Thoracic aorta (tissue), 2 donors: Measurements from ENCODE around the gene ARHGAP31. TPM values are rescaled to one million over a fixed set of nuclear protein-coding genes. Genes with fewer than 3 reads are reported as not detected.
"Not testable (repeated sequence)": the region's sequence is repeated elsewhere in the genome, so short reads cannot be mapped to it uniquely, and the experiment has no call there.

ENCODE experiments used
- ATAC-seq: fragments of 150-250 bp; one replicate; pipeline ENCODE4 v1.8.0; 2017; ENCODE audit warnings: low read depth; ENCODE audit not compliant: insufficient number of reproducible peaks, low FRiP score
- DNase-seq: peaks from one replicate; pipeline ENCODE4 v3.0.0-alpha.2; 2020; ENCODE audit warnings: low spot score
- H3K27ac ChIP-seq, 2 donors: fragments of 200-600 bp; sonication (generic); 1 replicate in 1 of 2; 2 replicates in 1 of 2; pipeline ENCODE4 v1.5.1; 2016; ENCODE audit warnings: mild to moderate bottlenecking in 2 of 2, moderate library complexity in 2 of 2
- H3K27me3 ChIP-seq: fragments of 200-600 bp; sonication (generic); replicated peaks from 2 replicates; pipeline ENCODE4 v1.6.0; 2016; ENCODE audit warnings: mild to moderate bottlenecking; ENCODE audit not compliant: insufficient read depth
- H3K36me3 ChIP-seq: fragments of 200-600 bp; sonication (generic); one replicate; pipeline ENCODE4 v1.5.1; 2016
- H3K4me1 ChIP-seq, 2 donors: fragments of 200-600 bp; sonication (generic); 1 replicate in 1 of 2; 2 replicates in 1 of 2; pipeline versions ENCODE4 v1.5.1 to v1.6.0; 2016; ENCODE audit warnings: low read depth in 2 of 2, mild to moderate bottlenecking in 1 of 2; ENCODE audit not compliant: control insufficient read depth in 1 of 2
- H3K4me3 ChIP-seq: fragments of 200-600 bp; sonication (generic); 2 replicates; pipeline ENCODE4 v1.5.1; 2016; ENCODE audit warnings: mild to moderate bottlenecking
- H3K9me3 ChIP-seq: fragments of 200-600 bp; sonication (generic); 2 replicates; pipeline ENCODE4 v1.5.1; 2016
- total RNA-seq, 2 donors: library from RNA; depleted of rRNA; stranded (reverse); fragments of >200 nt; gene quantifications; one replicate each; pipeline versions ENCODE4 v1.1.0 to v1.2.3, GENCODE V29; 2016
- TF ChIP-seq, protein P1 (sequence below): fragments of 200-600 bp; sonication (generic); IDR thresholded peaks from one replicate; pipeline ENCODE4 v1.5.1; 2019; ENCODE audit warnings: antibody characterized with exemption

Gene ARHGAP31
- total RNA-seq, 2 donors from 2014 or later: 20.8 to 33.6 TPM

DNA sequence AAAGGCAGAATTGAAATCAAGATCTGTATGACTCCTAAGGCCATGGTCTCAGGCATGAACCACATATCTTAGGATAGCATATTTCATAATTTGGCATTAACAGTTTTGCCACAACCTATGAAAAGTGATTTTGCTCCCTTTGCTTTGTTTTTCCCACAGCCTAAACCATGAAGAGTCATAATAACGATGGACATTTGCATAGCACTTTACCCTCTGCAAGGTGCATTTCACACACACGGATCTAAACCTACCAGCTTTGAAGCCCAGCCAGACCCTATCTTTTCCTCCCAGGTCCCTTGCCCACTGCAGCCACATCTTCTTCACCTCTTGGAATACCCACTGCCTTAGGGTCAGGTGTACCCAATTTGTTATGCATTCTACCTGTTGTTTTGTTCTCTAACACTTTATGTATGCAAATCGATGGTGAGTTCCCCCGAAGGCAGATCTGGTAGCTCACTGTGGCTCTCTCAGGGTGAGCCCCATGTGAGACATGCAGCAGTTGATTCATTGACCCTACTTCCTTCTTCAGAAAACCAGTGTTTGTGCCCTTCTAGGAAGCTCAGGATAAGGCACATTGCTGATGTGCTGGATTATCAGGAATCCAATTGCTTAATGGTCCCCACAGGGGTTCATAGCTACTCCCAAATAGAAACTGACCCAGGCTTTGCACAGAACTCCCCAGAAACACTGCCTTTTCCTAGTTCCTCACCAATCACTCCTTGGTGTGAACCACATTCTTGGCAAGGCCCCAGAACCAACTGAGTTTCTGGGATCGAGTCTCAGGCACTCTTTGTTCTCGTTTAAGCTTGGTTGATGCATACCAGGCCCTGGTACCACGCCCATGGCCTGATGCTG lies 8.7 kb downstream of the ARHGAP31 start:
- H3K4me1 ChIP-seq: peaks cover 9 to 13% of the 10 kb centered on the region in 2 donors

DNA sequence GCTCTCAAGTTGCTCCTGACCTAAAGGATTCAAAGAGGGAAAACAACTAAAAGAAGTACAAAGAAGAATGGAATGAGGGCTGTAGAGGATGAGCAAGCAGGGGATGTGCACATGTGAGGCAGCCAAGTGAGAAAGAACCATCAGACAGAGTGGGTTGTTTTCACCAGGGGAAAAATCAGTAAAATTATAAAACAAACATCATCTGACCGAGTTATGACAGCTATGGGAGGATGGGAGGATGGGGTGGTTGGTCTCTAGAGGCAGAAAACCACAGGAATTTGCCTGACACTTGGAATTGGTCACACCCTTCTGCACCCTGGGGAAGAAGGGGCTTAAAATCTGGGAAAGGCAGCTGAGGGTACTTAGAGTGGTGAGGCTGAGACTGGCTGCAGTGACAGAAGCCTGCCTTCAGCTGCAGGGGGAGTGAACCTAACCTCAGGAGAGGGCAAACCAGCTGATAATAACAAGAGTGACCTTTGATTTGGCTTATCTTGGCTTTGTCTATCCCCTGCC lies 10.1 kb downstream of the ARHGAP31 start:
- no peaks in the 10 kb centered on the region for H3K9me3 ChIP-seq
- no peaks in the 10 kb centered on the region for H3K27me3 ChIP-seq
- DNase-seq (no peak), ATAC-seq (no peak)
- H3K4me1 ChIP-seq: peaks cover 9 to 13% of the 10 kb centered on the region in 2 donors
- no peaks in the 10 kb centered on the region for H3K36me3 ChIP-seq
- H3K27ac ChIP-seq: no peak overlapping the region
- no peak overlapping the region for H3K4me3 ChIP-seq
- TF ChIP-seq, protein P1, sequence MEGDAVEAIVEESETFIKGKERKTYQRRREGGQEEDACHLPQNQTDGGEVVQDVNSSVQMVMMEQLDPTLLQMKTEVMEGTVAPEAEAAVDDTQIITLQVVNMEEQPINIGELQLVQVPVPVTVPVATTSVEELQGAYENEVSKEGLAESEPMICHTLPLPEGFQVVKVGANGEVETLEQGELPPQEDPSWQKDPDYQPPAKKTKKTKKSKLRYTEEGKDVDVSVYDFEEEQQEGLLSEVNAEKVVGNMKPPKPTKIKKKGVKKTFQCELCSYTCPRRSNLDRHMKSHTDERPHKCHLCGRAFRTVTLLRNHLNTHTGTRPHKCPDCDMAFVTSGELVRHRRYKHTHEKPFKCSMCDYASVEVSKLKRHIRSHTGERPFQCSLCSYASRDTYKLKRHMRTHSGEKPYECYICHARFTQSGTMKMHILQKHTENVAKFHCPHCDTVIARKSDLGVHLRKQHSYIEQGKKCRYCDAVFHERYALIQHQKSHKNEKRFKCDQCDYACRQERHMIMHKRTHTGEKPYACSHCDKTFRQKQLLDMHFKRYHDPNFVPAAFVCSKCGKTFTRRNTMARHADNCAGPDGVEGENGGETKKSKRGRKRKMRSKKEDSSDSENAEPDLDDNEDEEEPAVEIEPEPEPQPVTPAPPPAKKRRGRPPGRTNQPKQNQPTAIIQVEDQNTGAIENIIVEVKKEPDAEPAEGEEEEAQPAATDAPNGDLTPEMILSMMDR: no peak

More for the DNA sequence above, 8.7 kb downstream of the ARHGAP31 start:
- TF ChIP-seq, protein P1: no peak
- DNase-seq (no peak), ATAC-seq (no peak)
- Histone ChIP-seq H3K4me3 (no peak overlapping the region), H3K36me3 (no peaks in the 10 kb centered on the region), H3K27me3 (no peaks in the 10 kb centered on the region), H3K9me3 (no peaks in the 10 kb centered on the region), H3K27ac (no peak overlapping the region)

- no peak overlapping the region for H3K4me3 ChIP-seq
- no peaks in the 10 kb centered on the region for H3K36me3 ChIP-seq
- DNase-seq: no peak
- TF ChIP-seq, protein P1: no peak
- no peaks in the 10 kb centered on the region for H3K9me3 ChIP-seq
- no peak for ATAC-seq
- H3K27ac ChIP-seq: no peak overlapping the region
- peaks cover 9 to 13% of the 10 kb centered on the region in 2 donors for H3K4me1 ChIP-seq
- H3K27me3 ChIP-seq: no peaks in the 10 kb centered on the region
Observed at GRCh38 chr3:119305286-119305685, 11.1 kb downstream of the ARHGAP31 start.

DNA sequence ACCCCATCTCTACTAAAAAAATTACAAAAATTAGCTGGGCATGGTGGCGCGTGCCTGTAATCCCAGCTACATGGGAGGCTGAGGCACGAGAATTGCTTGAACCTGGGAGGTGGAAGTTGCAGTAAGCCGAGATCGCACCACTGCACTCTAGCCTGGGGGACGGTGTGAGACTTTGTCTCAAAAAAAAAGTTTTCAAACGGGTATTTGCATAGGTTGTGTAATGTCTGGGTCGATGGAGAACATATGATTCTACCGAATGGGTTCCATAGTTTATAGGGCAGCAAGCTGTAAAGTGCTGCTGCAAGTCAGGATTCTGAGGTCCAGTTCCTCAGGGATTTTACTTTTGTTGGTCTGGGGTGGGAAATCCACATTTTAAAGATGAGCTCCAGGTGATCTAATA lies 12.2 kb downstream of the ARHGAP31 start:
- DNase-seq, H3K27ac ChIP-seq, ATAC-seq, H3K4me3 ChIP-seq, H3K36me3 ChIP-seq, H3K9me3 ChIP-seq, H3K27me3 ChIP-seq: not testable (repeated sequence)
- H3K4me1 ChIP-seq: peaks cover 2 to 13% of the 10 kb centered on the region in 2 donors

DNA sequence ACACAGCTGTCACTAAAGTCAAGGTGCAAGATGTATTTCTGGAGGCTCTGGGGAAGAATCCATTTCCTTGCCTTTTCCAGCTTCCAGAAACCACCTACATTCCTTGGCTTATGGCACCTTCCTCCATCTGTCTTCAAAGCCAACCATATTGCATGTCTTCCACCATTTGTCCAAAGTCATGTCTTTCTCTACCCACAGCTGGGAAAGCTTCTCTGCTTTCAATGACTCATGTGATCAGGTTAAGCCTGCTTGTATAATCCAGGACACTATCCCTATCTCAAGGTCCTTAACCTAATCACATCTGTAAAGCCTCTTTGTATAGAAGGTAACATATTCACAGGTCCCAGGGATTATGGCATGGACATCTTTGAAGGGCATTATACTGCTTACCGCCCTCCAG lies 14.2 kb downstream of the ARHGAP31 start:
- DNase-seq (no peak), ATAC-seq (no peak)
- H3K4me3 ChIP-seq: no peak overlapping the region

More for the DNA sequence above, 14.2 kb downstream of the ARHGAP31 start:
- TF ChIP-seq, protein P1: no peak
- H3K27ac ChIP-seq: no peak overlapping the region
- peaks cover 0 to 10% of the 10 kb centered on the region in 2 donors for H3K4me1 ChIP-seq
- H3K27me3 ChIP-seq: no peaks in the 10 kb centered on the region
- no peaks in the 10 kb centered on the region for H3K9me3 ChIP-seq
- no peaks in the 10 kb centered on the region for H3K36me3 ChIP-seq
